GM18517 (cell line): ENCODE measurements around the gene PDLIM7.

Experiments used
- ATAC-seq: cut with Tn5 transposase; IDR thresholded peaks from one replicate; pipeline ENCODE4 v1.9.1; 2021; ENCODE audit warnings: mild to moderate bottlenecking, moderate library complexity; ENCODE audit not compliant: unreplicated experiment

The PDLIM7 gene

GRCh38 chr5:177458912-177459350 is 38.5 kb downstream of the PDLIM7 start:
- ATAC-seq: no peak

- ATAC-seq: no peak
These were observed 39.3 kb downstream of the PDLIM7 start for GRCh38 chr5:177457852-177458681.

GRCh38 chr5:177456976-177457851 is 40.2 kb downstream of the PDLIM7 start:
- ATAC-seq: peak; percentile 38

GRCh38 chr5:177456591-177456964 is 40.8 kb downstream of the PDLIM7 start:
- no peak for ATAC-seq

GRCh38 chr5:177455661-177456590 is 41.5 kb downstream of the PDLIM7 start:
- ATAC-seq: peak; percentile 17

- ATAC-seq: peak; percentile 56
These were observed 42.3 kb downstream of the PDLIM7 start for GRCh38 chr5:177455036-177455660.

GRCh38 chr5:177454397-177455035 is 42.9 kb downstream of the PDLIM7 start:
- peak; percentile 33 for ATAC-seq

- ATAC-seq: no peak
These were observed 43.5 kb downstream of the PDLIM7 start for GRCh38 chr5:177453852-177454396.

- ATAC-seq: no peak
These were observed 44.4 kb downstream of the PDLIM7 start for GRCh38 chr5:177452688-177453638.

GRCh38 chr5:177450667-177451424 is 46.6 kb downstream of the PDLIM7 start:
- ATAC-seq: no peak

- no peak for ATAC-seq
These were observed 48.0 kb downstream of the PDLIM7 start for GRCh38 chr5:177449140-177450061.

GRCh38 chr5:177448244-177448950 is 49.0 kb downstream of the PDLIM7 start:
- ATAC-seq: no peak

GRCh38 chr5:177447611-177448243 is 49.7 kb downstream of the PDLIM7 start:
- no peak for ATAC-seq

- ATAC-seq: peak; percentile 31
These were observed 50.3 kb downstream of the PDLIM7 start for GRCh38 chr5:177447066-177447610.
